ENCODE data around the gene SGMS1.

The SGMS1 gene

DNA sequence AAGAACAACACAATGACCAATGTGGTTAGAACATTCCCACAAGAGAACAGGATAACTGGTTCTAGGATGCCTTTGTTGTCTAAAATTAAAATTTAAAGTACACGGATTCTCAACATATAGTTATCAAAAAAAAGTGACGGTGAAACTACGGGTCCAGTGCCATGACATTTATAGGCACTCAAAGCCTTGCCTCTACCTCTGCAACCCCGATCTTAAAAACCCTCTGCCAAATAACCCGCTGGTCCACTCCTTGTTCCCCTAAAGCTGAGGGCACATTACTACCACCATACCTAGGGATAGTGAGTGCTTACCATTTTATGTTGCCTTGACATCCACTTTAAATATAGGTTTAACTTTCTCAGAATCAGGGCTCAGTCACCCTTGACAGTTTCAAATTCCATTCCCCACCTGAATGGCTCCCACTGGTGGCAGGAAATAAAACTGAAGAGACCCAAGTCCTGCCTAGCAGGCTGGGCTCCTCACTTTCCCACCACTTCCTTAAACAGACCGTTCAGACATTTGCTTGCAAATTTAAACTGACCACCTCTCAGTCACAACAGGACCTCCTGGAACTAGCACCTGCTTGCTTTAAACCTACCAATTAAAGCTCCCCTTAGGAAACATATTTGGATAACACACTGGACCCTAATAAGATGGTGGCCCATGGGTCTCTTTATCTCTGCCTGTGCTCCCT is 202.6 kb downstream of the SGMS1 start:
- peak; percentile 73 for DNase-seq (ENCODE audit: low spot score)

GRCh38 chr10:50420196-50420595 is 203.6 kb downstream of the SGMS1 start:
- no peak for DNase-seq (ENCODE audit: low spot score)

GRCh38 chr10:50419756-50420155 is 204.0 kb downstream of the SGMS1 start:
- no peak for DNase-seq (ENCODE audit: low spot score)

GRCh38 chr10:50419091-50419490 is 204.7 kb downstream of the SGMS1 start:
- no peak for DNase-seq (ENCODE audit: low spot score)

- peak; percentile 90 for DNase-seq (ENCODE audit: low spot score)
Observed at GRCh38 chr10:50417886-50418830, 205.6 kb downstream of the SGMS1 start.

DNA sequence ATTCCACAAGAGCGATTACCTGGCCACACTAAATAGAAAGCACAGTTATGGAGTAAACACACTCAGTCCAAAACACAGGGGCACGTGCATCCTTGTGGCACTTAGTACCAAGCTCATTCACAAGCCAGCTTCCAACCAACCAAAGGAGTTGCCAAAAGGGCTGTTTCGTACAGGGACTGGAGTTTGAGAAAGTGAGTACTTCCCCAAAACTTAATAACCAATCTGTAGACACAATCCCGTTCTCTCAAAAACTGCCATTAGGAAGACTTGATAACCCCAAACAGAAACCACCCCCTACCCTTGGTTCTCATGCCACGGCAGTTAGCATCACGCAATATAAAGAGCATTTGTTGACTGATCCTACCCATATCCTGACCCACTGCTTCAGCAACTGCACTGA is 206.3 kb downstream of the SGMS1 start:
- DNase-seq (ENCODE audit: low spot score), result no peak

- peak; percentile 22 for DNase-seq (ENCODE audit: low spot score)
Observed at GRCh38 chr10:50416881-50417280, 206.9 kb downstream of the SGMS1 start.

DNA sequence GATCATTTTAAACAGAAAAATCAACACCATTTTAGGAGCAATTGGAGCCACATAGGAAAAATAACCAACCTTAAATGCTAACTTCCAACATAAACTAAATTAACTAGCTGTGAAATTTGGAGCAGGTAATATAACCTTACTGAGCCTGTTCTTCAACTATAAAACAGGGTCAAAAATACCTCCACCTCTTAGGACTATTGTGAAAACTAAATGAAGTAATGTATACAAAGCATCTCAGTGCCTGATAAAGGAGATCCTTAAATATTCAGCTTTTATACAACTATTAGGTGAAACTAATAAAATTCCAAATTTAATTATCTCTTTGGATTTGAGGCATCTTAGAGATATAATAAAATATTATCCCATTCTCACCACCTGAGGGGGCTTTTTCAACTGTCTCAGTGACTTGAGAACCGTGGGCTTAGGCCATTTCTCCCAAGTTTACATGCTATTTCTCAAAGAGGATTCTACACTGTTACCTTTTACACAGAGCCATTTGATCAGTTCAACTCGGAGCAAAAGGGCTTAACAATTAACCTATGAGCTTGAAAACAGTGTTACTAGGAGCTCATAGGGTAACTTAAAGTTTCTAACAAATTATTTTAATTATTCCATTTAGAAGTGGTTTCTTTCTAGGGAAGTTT is 207.5 kb downstream of the SGMS1 start:
- peak; percentile 20 for DNase-seq (ENCODE audit: low spot score)

DNA sequence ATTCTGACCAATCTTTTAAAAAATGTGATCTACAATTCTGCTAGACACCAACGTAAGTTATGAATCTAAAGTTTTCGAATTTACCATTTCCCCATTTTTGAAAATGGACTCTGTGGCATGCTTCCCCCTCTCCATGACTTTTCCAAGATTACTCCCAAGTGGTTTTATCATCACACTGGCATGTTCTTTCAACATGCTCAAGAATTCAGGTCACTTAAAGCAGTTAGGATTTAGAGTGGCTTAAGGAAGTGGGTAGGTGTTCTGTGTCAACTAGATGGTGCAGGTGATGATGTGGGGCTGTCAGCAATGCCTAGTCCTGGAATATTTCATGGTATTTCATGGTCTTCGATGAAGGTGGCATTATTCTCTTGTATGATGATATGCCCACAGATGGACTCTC is 208.5 kb downstream of the SGMS1 start:
- peak; percentile 52 for DNase-seq (ENCODE audit: low spot score)

GRCh38 chr10:50410066-50410811 is 213.5 kb downstream of the SGMS1 start:
- DNase-seq (ENCODE audit: low spot score), result peak; percentile 19

DNA sequence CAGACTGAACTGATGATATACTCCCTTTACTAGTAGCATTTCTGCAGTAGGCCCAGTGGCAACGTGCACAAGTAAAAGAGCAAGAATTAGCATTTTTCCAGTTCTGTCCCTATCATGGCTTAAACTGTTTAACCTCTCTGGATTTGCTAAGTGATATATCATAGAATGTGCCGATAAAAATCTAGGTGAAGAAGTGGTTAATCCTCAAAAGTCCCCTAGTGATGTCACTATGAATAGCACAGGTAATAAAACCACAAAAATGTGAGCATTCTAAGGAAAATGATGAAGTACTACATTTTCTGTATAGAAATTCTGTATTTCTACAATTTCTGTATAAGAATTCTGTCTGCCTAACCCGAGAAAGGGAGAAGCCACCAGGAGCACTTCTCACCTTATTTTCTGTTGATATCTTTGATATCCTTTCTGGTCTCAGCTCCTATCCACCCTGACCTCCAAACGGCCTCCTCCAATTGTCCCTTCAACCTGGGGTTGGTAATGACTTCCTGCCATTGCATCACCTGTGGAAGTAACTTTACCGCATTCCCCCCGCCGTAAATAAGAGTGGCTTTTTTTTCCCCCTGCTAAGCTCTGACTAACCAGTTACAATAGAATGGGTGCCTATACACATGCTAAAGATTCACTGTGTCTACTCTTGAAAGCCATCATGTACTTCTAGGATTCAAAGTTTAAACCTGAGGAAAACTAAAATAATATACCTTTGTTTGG is 216.5 kb downstream of the SGMS1 start:
- DNase-seq (ENCODE audit: low spot score), result peak; percentile 66

DNA sequence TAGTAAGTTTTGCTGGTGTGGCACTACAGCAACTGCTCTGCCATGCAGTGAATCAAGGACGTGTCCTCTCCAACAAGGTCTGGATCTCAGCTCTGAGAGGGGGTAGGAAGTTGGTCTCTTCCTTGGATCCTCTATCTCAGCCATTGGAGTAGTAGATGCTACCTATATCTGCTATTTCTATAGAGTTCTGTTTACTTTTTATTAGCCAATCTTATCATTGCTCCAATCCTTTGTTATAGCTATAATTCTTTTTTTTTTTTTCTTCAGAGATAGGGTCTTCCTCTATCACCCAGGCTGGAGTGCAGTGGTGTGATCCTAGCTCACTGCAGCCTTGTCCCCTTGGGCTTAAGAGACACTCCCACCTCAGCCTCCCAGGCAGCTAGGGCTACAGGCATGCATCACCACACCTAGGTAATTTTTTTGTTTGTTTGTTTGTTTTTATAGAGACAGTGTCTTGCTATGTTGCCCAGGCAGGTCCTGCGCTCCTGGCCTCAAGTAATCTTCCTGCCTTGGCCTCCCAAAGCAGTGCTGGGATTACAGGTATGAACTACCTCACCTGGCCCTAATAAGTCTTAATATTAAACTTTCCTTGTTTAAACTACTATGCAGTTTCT is 217.2 kb downstream of the SGMS1 start:
- DNase-seq (ENCODE audit: low spot score), result no peak

- DNase-seq (ENCODE audit: low spot score), result peak; percentile 50
Observed at GRCh38 chr10:50405723-50406122, 218.0 kb downstream of the SGMS1 start.

GRCh38 chr10:50404021-50404773 is 219.6 kb downstream of the SGMS1 start:
- no peak for DNase-seq (ENCODE audit: low spot score)

DNA sequence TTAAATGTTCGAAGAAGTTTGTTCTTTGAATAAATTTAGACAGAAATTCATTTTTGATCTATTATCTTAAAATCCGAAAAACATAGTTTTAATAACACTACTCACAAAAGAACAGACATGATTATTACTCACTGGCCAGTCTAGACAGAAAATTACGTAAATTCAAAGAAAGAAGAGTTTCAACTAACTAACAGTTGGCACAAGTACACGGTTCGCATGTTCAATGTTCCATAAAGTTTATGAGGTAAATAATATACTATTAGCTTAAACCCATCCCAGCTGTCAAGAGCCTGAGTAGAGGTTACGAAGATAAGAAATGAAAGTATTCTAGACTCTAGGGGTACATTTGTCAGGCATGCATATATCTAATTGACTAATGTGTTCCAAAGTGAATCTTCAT is 220.7 kb downstream of the SGMS1 start:
- DNase-seq (ENCODE audit: low spot score), result no peak

GRCh38 chr10:50402466-50402865 is 221.3 kb downstream of the SGMS1 start:
- DNase-seq (ENCODE audit: low spot score), result no peak

DNA sequence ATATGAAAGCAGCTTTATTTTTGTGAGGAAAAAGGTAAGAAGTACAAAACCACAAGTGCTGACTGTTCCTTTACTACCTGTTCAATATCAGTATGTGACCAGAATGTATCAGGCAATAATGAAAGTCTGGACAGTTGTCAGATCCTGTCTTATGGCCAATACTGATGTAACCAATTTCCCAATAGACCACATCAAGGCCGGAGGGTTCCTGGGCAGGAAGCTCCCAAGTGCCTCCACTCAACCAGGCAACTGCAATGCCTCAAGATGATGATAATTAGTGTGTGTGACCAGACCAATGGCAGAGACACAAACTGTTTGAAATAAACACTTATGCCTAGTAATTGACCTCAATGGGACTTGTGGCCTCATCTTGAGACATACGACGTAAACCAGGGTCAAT is 223.1 kb downstream of the SGMS1 start:
- DNase-seq (ENCODE audit: low spot score), result no peak

GRCh38 chr10:50398823-50399222 is 224.9 kb downstream of the SGMS1 start:
- no peak for DNase-seq (ENCODE audit: low spot score)

DNA sequence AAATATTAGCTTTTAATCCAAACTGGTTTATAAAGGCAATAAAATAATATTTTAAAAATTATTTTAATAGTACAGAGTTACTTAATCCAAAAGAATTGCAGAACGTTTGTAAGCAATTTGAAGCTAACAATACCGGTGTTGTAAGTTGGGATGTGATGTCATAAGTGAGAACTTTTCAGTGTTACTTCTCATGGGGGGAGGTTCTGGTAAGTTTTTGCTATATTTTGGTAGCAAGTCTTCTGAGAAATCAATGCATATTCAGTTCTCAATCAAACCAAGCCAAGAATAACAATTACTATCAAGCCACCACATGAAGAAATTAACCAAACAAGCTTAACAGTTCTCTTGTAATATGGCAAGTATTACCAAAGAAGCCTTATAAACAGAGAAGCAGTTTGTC is 225.4 kb downstream of the SGMS1 start:
- no peak for DNase-seq (ENCODE audit: low spot score)

Measured in kidney tubule cell (primary cell).